K562 (cell line): ENCODE measurements around the gene OSCAR.

ENCODE experiments used
- EP300 ChIP-seq: IDR thresholded peaks from 2 replicates; pipeline ENCODE4 v1.6.1; 2012; ENCODE audit warnings: low read length, improper control_type of control experiment
- GTF2F1 ChIP-seq: IDR thresholded peaks from 2 replicates; pipeline ENCODE4 v1.6.1; 2011; ENCODE audit warnings: low read depth, low read length, improper control_type of control experiment
- POLR2A ChIP-seq: fragments of 450-650 bp; conservative IDR thresholded peaks from 2 replicates; pipeline ENCODE4 v1.6.1; 2016
- POLR2AphosphoS5 ChIP-seq: IDR thresholded peaks from 2 replicates; pipeline ENCODE4 v1.6.1; 2011; ENCODE audit warnings: mild to moderate bottlenecking, low read depth, low read length, moderate library complexity; ENCODE audit not compliant: control insufficient read depth, insufficient read depth
- SIX5 ChIP-seq, 2 experiments: IDR thresholded peaks; 2 replicates each; pipeline ENCODE4 v1.6.1; 2011; ENCODE audit warnings: low read length in 2 of 2, borderline replicate concordance in 1 of 2, low read depth in 1 of 2, mild to moderate bottlenecking in 1 of 2, moderate library complexity in 1 of 2; ENCODE audit not compliant: insufficient read depth in 1 of 2
- SPI1 ChIP-seq: IDR thresholded peaks from 2 replicates; pipeline ENCODE4 v1.6.1; 2011; ENCODE audit warnings: low read depth, low read length, control low read depth, borderline replicate concordance
- TRIM28 ChIP-seq: fragments of 450-650 bp; IDR thresholded peaks from 2 replicates; pipeline ENCODE4 v1.6.1; 2017
- TF ChIP-seq, protein P1 (sequence below), 2 experiments: fragments of 450-650 bp; formaldehyde crosslinking in 1 of 2; IDR thresholded peaks; 2 replicates each; pipeline versions ENCODE4 v1.4.0 to v1.6.1; 2014 to 2020; ENCODE audit warnings: mild to moderate bottlenecking in 2 of 2, borderline replicate concordance in 1 of 2, low read depth in 1 of 2
- TF ChIP-seq, protein P2 (sequence below): fragments of 450-650 bp; formaldehyde crosslinking; IDR thresholded peaks from 2 replicates; pipeline ENCODE4 v1.4.0; 2022; ENCODE audit warnings: mild to moderate bottlenecking, moderate library complexity
- TF ChIP-seq, protein P3 (sequence below), 2 experiments: IDR thresholded peaks in 1 of 2; conservative IDR thresholded peaks in 1 of 2; 2 replicates each; pipeline ENCODE4 v1.6.1; 2016; ENCODE audit warnings: low read depth in 2 of 2, mild to moderate bottlenecking in 1 of 2, missing compliant biosample characterization in 1 of 2, missing genetic modification characterization in 1 of 2, moderate library complexity in 1 of 2
- TF ChIP-seq, protein P4 (sequence below), 3 experiments: IDR thresholded peaks in 2 of 3; conservative IDR thresholded peaks in 1 of 3; 2 replicates each; pipeline ENCODE4 v1.5.1; 2011 to 2012; ENCODE audit warnings: low read length in 3 of 3, mild to moderate bottlenecking in 3 of 3, control low read depth in 2 of 3, improper control_type of control experiment in 1 of 3, inconsistent platforms in 1 of 3, low read depth in 1 of 3, mixed read lengths in 1 of 3, moderate library complexity in 1 of 3; ENCODE audit not compliant: insufficient read depth in 2 of 3
- TF ChIP-seq, protein P5 (sequence below): fragments of 200-800 bp; sonication (Bioruptor generic); IDR thresholded peaks from 2 replicates; pipeline ENCODE4 v1.6.1; 2017; ENCODE audit warnings: missing genetic modification characterization, missing compliant biosample characterization

DNA sequence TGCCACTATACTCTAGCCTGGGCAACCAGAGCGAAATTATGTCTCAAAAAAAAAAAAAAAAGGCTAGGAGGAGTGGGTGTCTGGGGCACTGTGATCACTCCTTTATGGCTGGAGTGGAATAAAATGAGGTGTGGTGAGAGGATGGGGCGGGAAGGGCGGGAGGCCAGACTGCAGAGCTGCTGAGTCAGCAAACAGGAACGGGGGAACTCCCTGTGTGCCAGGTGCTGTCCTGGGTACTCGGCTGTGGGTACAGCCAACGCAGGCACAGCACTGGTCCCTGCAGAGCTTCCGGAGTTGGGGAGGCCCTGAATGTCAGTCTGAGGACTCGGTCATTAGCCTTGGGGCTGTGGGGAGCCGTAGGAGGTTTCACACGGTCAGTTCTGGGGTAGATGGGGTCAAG, 20.7 kb upstream of the OSCAR start:
- TF ChIP-seq, protein P1, sequence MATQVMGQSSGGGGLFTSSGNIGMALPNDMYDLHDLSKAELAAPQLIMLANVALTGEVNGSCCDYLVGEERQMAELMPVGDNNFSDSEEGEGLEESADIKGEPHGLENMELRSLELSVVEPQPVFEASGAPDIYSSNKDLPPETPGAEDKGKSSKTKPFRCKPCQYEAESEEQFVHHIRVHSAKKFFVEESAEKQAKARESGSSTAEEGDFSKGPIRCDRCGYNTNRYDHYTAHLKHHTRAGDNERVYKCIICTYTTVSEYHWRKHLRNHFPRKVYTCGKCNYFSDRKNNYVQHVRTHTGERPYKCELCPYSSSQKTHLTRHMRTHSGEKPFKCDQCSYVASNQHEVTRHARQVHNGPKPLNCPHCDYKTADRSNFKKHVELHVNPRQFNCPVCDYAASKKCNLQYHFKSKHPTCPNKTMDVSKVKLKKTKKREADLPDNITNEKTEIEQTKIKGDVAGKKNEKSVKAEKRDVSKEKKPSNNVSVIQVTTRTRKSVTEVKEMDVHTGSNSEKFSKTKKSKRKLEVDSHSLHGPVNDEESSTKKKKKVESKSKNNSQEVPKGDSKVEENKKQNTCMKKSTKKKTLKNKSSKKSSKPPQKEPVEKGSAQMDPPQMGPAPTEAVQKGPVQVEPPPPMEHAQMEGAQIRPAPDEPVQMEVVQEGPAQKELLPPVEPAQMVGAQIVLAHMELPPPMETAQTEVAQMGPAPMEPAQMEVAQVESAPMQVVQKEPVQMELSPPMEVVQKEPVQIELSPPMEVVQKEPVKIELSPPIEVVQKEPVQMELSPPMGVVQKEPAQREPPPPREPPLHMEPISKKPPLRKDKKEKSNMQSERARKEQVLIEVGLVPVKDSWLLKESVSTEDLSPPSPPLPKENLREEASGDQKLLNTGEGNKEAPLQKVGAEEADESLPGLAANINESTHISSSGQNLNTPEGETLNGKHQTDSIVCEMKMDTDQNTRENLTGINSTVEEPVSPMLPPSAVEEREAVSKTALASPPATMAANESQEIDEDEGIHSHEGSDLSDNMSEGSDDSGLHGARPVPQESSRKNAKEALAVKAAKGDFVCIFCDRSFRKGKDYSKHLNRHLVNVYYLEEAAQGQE (IDR thresholded peaks at IDR 0.05; ENCODE audit: borderline replicate concordance) = no peak
- TF ChIP-seq, protein P1 (CRISPR knock-in tag; IDR thresholded peaks at IDR 0.05; ENCODE audit: low read depth) = no peak
- TF ChIP-seq GTF2F1 (no peak), SIX5 (IDR thresholded peaks at IDR 0.05; ENCODE audit: borderline replicate concordance in 1 of 2, insufficient read depth in 1 of 2, low read depth in 1 of 2, low read length in 2 of 2) (no peak), TRIM28 (no peak), POLR2A (no peak), POLR2AphosphoS5 (no peak), SPI1 (no peak), EP300 (no peak)
- TF ChIP-seq, protein P2, sequence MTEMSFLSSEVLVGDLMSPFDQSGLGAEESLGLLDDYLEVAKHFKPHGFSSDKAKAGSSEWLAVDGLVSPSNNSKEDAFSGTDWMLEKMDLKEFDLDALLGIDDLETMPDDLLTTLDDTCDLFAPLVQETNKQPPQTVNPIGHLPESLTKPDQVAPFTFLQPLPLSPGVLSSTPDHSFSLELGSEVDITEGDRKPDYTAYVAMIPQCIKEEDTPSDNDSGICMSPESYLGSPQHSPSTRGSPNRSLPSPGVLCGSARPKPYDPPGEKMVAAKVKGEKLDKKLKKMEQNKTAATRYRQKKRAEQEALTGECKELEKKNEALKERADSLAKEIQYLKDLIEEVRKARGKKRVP (CRISPR knock-in tag) = no peak
- TF ChIP-seq, protein P3, sequence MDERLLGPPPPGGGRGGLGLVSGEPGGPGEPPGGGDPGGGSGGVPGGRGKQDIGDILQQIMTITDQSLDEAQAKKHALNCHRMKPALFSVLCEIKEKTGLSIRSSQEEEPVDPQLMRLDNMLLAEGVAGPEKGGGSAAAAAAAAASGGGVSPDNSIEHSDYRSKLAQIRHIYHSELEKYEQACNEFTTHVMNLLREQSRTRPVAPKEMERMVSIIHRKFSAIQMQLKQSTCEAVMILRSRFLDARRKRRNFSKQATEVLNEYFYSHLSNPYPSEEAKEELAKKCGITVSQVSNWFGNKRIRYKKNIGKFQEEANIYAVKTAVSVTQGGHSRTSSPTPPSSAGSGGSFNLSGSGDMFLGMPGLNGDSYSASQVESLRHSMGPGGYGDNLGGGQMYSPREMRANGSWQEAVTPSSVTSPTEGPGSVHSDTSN (CRISPR knock-in tag; IDR thresholded peaks at IDR 0.05; ENCODE audit: low read depth) = no peak
- TF ChIP-seq, protein P3 (tag; conservative IDR thresholded peaks at IDR 0.05; ENCODE audit: low read depth) = no peak
- TF ChIP-seq, protein P4, sequence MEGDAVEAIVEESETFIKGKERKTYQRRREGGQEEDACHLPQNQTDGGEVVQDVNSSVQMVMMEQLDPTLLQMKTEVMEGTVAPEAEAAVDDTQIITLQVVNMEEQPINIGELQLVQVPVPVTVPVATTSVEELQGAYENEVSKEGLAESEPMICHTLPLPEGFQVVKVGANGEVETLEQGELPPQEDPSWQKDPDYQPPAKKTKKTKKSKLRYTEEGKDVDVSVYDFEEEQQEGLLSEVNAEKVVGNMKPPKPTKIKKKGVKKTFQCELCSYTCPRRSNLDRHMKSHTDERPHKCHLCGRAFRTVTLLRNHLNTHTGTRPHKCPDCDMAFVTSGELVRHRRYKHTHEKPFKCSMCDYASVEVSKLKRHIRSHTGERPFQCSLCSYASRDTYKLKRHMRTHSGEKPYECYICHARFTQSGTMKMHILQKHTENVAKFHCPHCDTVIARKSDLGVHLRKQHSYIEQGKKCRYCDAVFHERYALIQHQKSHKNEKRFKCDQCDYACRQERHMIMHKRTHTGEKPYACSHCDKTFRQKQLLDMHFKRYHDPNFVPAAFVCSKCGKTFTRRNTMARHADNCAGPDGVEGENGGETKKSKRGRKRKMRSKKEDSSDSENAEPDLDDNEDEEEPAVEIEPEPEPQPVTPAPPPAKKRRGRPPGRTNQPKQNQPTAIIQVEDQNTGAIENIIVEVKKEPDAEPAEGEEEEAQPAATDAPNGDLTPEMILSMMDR (IDR thresholded peaks at IDR 0.05 in 2 of 3, conservative IDR thresholded peaks at IDR 0.05 in 1 of 3; ENCODE audit: insufficient read depth in 2 of 3, low read depth in 1 of 3, low read length in 3 of 3) = no peak
- TF ChIP-seq, protein P5, sequence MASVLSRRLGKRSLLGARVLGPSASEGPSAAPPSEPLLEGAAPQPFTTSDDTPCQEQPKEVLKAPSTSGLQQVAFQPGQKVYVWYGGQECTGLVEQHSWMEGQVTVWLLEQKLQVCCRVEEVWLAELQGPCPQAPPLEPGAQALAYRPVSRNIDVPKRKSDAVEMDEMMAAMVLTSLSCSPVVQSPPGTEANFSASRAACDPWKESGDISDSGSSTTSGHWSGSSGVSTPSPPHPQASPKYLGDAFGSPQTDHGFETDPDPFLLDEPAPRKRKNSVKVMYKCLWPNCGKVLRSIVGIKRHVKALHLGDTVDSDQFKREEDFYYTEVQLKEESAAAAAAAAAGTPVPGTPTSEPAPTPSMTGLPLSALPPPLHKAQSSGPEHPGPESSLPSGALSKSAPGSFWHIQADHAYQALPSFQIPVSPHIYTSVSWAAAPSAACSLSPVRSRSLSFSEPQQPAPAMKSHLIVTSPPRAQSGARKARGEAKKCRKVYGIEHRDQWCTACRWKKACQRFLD (CRISPR knock-in tag) = no peak
